Endothelial cell of hepatic sinusoid (primary cell): ENCODE data around the gene FRY.

ENCODE experiments used
- in situ Hi-C: cut with HindIII; loops from 2 replicates; pipeline ENCODE4 v1.10.0; 2017; ENCODE audit warnings: low sequenced_read_pairs

FRY gene

GRCh38 chr13:32079587-32079986 is 48.0 kb downstream of the FRY start:
- in situ Hi-C loops: no loop called here

- in situ Hi-C loops: loop anchor here (5.0 kb wide), 1 partner anchor 107 kb away; no protein-coding TSS in a partner anchor
These were observed 48.8 kb downstream of the FRY start for GRCh38 chr13:32080328-32080744.

- in situ Hi-C loops: loop anchor here (5.0 kb wide), 1 partner anchor 106 kb away; no protein-coding TSS in a partner anchor
These were observed 50.0 kb downstream of the FRY start for GRCh38 chr13:32081591-32081990.

GRCh38 chr13:32086366-32086765 is 54.8 kb downstream of the FRY start:
- in situ Hi-C loops: no loop called here

GRCh38 chr13:32086791-32087441 is 55.3 kb downstream of the FRY start:
- in situ Hi-C loops: no loop called here

GRCh38 chr13:32087955-32088747 is 56.6 kb downstream of the FRY start:
- in situ Hi-C loops: no loop called here

- in situ Hi-C loops: no loop called here
These were observed 60.9 kb downstream of the FRY start for GRCh38 chr13:32092496-32092895.

GRCh38 chr13:32093006-32093405 is 61.4 kb downstream of the FRY start:
- in situ Hi-C loops: no loop called here

GRCh38 chr13:32098272-32098671 is 66.7 kb downstream of the FRY start:
- in situ Hi-C loops: no loop called here

GRCh38 chr13:32105653-32106313 is 74.2 kb downstream of the FRY start:
- in situ Hi-C loops: no loop called here

- in situ Hi-C loops: no loop called here
These were observed 75.9 kb downstream of the FRY start for GRCh38 chr13:32107474-32107873.

GRCh38 chr13:32107973-32108372 is 76.4 kb downstream of the FRY start:
- in situ Hi-C loops: no loop called here

- in situ Hi-C loops: no loop called here
These were observed 82.0 kb downstream of the FRY start for GRCh38 chr13:32113532-32113931.

GRCh38 chr13:32114284-32114950 is 82.8 kb downstream of the FRY start:
- in situ Hi-C loops: no loop called here

- in situ Hi-C loops: no loop called here
These were observed 83.5 kb downstream of the FRY start for GRCh38 chr13:32115066-32115465.

- in situ Hi-C loops: no loop called here
These were observed 84.6 kb downstream of the FRY start for GRCh38 chr13:32116210-32116609.

- in situ Hi-C loops: no loop called here
These were observed 85.4 kb downstream of the FRY start for GRCh38 chr13:32117001-32117400.

GRCh38 chr13:32117701-32118100 is 86.1 kb downstream of the FRY start:
- in situ Hi-C loops: no loop called here

- in situ Hi-C loops: no loop called here
These were observed 89.7 kb downstream of the FRY start for GRCh38 chr13:32121316-32121715.

GRCh38 chr13:32124743-32125142 is 93.2 kb downstream of the FRY start:
- in situ Hi-C loops: no loop called here

GRCh38 chr13:32125221-32125689 is 93.7 kb downstream of the FRY start:
- in situ Hi-C loops: no loop called here
